HG03558 (cell line): Measurements from ENCODE around the gene ITPRID1.

Source experiments
- ATAC-seq: cut with Tn5 transposase; IDR thresholded peaks from one replicate; pipeline ENCODE4 v1.9.1; 2021; ENCODE audit warnings: moderate number of reproducible peaks; ENCODE audit not compliant: unreplicated experiment; ENCODE audit errors: extremely low read depth

Gene ITPRID1

GRCh38 chr7:31603046-31603445, 89.2 kb downstream of the ITPRID1 start:
- ATAC-seq = no peak

- no peak for ATAC-seq
Measured at GRCh38 chr7:31613604-31614003, 99.7 kb downstream of the ITPRID1 start.

GRCh38 chr7:31633467-31633866, 119.6 kb downstream of the ITPRID1 start:
- no peak for ATAC-seq

GRCh38 chr7:31633894-31634494, 120.1 kb downstream of the ITPRID1 start:
- ATAC-seq = no peak

GRCh38 chr7:31640381-31640780, 126.5 kb downstream of the ITPRID1 start:
- no peak for ATAC-seq

GRCh38 chr7:31642681-31643115, 128.8 kb downstream of the ITPRID1 start:
- ATAC-seq = no peak

GRCh38 chr7:31646942-31647341, 133.1 kb downstream of the ITPRID1 start:
- no peak for ATAC-seq

GRCh38 chr7:31647511-31647910, 133.6 kb downstream of the ITPRID1 start:
- no peak for ATAC-seq

- no peak for ATAC-seq
Measured at GRCh38 chr7:31648288-31648687, 134.4 kb downstream of the ITPRID1 start.

- no peak for ATAC-seq
Measured at GRCh38 chr7:31648880-31649279, 135.0 kb downstream of the ITPRID1 start.

GRCh38 chr7:31651234-31652062, 137.6 kb downstream of the ITPRID1 start:
- ATAC-seq = no peak

GRCh38 chr7:31652063-31652326, 138.1 kb downstream of the ITPRID1 start:
- ATAC-seq = no peak

- ATAC-seq = no peak
Measured at GRCh38 chr7:31663072-31663471, 149.2 kb downstream of the ITPRID1 start.

GRCh38 chr7:31664890-31665289, 151.0 kb downstream of the ITPRID1 start:
- no peak for ATAC-seq

GRCh38 chr7:31665546-31665945, 151.7 kb downstream of the ITPRID1 start:
- no peak for ATAC-seq

- ATAC-seq = no peak
Measured at GRCh38 chr7:31669461-31669860, 155.6 kb downstream of the ITPRID1 start.

GRCh38 chr7:31679574-31680305, 165.8 kb downstream of the ITPRID1 start:
- ATAC-seq = no peak

- ATAC-seq = no peak
Measured at GRCh38 chr7:31683445-31684225, 169.7 kb downstream of the ITPRID1 start.

- ATAC-seq = no peak
Measured at GRCh38 chr7:31687024-31687748, 173.3 kb downstream of the ITPRID1 start, which contains the start of gene PPP1R17. Gene PPP1R17 (plus strand): TSS chr7:31687215. CDS start chr7:31692442, 5,227 bp downstream.

GRCh38 chr7:31688372-31688771, 174.5 kb downstream of the ITPRID1 start:
- ATAC-seq = peak; percentile 97
